ENCODE data around the gene MVB12B.
"Not testable (repeated sequence)": the region's sequence is repeated elsewhere in the genome, so short reads cannot be mapped to it uniquely, and the experiment has no call there.

MVB12B gene, protein sequence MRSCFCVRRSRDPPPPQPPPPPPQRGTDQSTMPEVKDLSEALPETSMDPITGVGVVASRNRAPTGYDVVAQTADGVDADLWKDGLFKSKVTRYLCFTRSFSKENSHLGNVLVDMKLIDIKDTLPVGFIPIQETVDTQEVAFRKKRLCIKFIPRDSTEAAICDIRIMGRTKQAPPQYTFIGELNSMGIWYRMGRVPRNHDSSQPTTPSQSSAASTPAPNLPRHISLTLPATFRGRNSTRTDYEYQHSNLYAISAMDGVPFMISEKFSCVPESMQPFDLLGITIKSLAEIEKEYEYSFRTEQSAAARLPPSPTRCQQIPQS

GRCh38 chr9:126326228-126327005 lies at the start of gene MVB12B:
TSS of gene MVB12B (plus strand) at chr9:126326829. CDS start at chr9:126326930, 101 bp downstream.
- peak; percentile 67 to 88 (median 72) for DNase-seq

DNA sequence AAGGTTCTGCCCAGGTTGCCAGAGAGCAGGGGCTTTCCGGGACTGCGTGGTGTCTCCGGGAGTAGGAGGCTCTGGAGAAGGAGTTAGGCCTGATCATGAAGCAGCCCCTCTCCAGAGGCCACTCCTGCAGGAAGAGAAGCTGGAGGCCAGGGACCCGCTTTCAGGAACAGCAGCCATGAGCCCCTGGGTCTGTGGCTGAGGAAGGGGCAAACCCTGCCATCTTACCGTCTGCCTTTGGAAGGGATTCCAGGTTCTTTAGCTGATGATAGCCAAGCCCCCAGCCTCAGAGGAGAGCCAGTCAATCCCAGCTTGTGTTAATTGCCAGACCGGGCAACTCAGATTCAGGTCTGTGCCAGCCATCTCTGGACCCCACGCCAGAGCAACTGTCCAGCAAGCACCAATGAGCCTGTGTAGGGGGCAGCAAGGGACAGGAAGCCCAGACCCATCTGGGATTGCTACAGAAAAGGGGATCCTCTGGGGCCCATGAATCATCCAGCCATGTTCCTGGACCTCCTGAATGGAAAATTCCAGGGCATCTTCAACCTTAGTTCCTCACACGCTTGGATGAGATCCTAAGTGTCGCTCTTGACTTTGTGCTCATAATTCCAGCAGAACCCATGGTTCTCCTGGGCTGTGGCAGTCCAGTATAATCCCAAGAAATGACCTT lies 42.7 kb upstream of the MVB12B start:
- no peak for DNase-seq

GRCh38 chr9:126285652-126286051 lies 41.0 kb upstream of the MVB12B start:
- DNase-seq, result not testable (repeated sequence)

DNA sequence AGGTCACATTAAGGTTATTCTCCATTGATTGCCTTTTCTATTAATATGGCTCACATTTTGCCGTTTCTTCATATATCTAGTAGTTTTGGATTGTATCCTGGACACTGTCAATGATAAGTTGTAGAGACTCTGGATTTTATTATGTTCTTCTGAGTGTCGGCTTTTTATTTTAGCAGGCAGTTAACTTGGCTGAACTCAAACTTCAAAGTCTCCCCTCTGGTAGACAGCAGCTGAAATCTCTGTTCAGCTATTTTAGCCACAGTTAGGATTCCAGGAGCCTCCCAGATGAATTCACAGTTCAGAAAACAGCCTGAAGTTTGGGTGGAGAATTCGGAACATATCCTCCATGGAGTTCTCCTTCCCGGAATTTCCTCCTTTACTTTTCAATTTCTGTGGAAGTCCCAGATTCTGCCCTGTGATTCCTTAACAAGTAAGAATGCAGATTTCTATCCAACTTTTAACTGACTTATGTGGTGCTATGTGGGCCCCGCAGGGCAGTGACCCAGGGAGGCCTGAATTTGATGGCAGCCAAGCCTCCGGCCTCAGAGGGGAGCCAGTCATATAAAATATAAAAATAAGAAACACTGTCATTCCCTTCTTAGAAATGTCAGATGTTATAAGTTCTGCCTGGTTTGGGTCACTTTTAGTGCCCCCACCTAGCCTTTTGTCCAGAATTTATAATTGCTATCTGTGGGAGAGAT lies 39.3 kb upstream of the MVB12B start:
- no peak for DNase-seq

DNA sequence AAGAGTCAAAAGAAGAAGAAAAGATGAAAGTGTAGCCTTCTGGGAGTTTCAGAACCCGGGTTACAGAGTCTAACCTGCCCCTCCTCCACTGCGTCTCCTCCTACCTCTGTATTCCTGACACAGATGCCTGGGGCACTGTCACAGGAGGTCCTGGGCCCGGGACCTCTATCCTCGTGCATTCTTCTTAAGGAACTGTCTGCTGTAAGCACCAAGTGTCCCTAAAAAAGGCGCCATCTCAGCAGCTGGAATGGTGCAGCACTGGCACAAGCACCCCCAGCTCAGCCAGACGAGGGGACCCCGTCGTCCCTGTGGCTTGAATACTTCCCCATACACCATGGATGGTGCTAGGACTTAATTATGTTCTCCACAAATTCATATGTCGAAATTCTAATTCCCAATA lies 35.8 kb upstream of the MVB12B start:
- DNase-seq, result no peak

GRCh38 chr9:126291925-126292324 lies 34.7 kb upstream of the MVB12B start:
- no peak for DNase-seq

DNA sequence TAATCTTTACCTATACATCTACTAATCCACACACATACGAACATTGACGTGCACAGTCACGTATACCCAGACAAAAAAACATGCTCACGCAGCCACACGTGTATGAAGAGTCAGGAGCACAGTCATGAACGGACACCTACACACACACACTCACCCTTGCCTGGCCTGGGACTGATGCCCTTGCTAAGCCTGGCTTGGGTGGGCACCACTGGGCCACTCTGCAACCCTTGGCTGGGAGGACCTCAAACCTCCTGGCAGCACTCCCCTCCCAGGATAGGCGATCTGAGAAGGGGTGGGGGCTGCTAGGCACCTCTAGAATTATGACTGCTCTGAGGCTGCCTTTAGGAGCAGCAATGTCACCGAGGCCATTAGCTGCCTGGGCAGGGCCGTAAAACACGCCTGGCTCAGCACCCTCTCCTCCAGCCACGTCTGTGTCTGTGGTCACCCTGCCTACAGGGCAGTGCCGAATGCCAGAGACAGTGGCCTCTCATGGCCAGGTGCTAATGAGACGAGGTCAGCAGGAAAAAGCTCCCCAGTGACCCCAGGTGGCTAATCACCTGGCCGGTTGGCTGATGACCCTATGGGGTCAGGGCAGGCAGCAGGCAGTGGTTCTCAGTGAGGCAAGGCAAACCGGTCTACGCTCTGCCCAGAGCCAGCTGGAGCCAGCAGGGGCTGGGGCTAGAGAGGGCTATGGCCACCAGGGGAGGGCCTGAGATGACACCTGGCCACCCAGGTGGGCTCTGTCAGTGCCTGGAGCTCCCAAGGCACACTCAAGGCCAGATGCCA lies 33.7 kb upstream of the MVB12B start:
- DNase-seq, result no peak

DNA sequence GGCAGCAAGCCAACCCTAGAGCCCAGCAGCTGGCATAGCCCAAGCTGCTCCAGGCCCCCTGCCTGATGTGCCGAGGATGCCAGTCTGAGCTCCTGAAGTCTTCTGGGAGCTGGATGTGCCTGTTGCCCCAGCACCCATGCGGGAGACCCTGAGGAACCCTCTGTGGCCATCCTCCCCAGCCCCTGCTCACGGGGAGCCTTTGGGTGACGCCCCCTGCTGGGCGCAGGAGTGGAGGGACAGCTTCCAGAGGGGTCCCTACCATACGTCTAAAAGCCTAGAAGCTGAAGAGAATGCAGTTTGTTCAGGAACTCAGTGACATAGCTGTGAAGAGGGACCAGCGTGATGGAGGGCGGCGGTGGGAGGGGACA lies 33.1 kb upstream of the MVB12B start:
- peak in 2 of 3 donors; percentile 6 to 36 for DNase-seq

DNA sequence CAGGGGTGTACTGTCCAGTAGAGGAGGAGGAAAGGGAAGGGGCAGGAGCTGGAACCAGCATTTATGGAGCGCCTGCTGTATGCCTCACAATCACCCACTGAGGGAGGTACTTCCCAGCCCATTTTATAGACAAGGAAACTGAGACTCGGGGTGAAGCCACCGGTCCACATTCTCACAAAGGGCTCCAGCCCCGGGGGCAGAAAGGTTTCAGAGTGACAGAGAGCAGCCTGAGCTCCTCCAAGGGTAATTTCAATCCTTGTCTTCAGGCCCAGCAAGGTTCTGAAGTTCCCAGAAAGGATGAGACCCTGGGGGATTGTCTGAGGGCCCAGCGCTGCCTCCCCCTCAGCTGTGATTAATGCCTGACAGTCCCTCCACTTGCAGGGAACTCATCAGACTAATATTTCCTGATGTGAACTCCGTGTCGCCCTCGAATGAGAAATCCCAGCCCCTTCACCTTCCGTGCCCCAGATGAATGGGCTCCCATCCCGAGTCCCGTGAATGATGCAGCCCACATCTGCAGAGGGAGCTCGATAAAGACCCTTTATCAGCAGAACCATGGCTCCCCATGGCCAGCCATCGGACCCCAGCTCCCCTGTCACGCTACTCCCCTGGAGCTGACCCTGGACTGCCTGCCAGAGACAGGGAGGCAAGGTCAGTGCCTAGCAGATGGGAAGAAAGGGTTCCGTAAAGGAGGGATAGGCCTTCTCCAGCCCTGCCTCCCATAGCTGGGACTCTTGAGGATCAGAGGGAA lies 32.1 kb upstream of the MVB12B start:
- no peak for DNase-seq

- no peak for DNase-seq
Measured at GRCh38 chr9:126295082-126295477, 31.5 kb upstream of the MVB12B start.

GRCh38 chr9:126295516-126295915 lies 31.1 kb upstream of the MVB12B start:
- no peak for DNase-seq

GRCh38 chr9:126295936-126296600 lies 30.6 kb upstream of the MVB12B start:
- no peak for DNase-seq

DNA sequence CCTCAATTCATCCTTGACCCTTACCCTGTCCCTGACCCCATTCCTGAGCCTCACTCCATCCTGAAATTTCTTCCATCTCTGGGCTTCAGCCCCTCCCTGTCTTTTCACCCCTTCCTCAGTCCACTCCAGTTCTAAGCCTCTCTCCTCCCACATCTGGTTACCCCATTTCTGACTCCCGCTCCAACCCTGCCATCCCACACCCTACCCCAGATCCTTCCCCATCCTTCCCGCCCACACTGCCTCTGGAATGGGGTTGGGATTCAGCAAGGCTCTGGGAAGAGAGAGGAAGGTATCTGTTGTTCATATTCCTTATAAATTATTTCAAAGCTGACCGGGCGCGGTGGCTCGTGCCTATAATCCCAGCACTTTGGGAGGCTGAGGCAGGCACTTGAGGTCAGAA lies 29.9 kb upstream of the MVB12B start:
- no peak for DNase-seq

- no peak for DNase-seq
Measured at GRCh38 chr9:126297661-126298060, 29.0 kb upstream of the MVB12B start.

GRCh38 chr9:126298063-126298801 lies 28.4 kb upstream of the MVB12B start:
- no peak for DNase-seq

DNA sequence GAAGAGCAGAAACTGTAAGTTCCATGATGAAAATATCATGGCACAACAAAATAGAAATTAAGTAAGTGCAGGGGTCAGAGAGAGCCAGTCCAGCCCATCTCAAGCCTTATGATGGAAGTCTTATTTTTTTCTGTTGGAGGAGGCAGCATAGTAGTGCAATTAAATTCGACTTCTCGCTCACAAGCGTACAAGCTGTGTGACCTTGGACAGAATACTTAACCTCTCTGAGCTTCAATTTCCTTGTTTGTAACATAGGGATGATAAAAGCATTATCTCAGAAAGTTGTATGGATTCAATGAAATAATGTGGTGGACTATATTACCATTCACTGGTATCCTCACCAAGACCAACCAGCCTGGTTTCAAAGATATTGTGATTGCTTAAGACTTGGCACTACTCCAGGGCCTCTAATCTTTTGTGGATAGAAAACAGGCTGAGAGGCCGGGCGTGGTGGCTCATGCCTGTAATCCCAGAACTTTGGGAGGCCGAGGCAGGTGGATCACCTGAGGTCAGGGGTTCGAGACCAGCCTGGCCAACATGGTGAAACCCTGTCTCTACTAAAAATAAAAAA lies 26.8 kb upstream of the MVB12B start:
- DNase-seq, result no peak

GRCh38 chr9:126301196-126301595 lies 25.4 kb upstream of the MVB12B start:
- no peak for DNase-seq

GRCh38 chr9:126301985-126302603 lies 24.5 kb upstream of the MVB12B start:
- DNase-seq, result peak; percentile 57 to 72 (median 72)

DNA sequence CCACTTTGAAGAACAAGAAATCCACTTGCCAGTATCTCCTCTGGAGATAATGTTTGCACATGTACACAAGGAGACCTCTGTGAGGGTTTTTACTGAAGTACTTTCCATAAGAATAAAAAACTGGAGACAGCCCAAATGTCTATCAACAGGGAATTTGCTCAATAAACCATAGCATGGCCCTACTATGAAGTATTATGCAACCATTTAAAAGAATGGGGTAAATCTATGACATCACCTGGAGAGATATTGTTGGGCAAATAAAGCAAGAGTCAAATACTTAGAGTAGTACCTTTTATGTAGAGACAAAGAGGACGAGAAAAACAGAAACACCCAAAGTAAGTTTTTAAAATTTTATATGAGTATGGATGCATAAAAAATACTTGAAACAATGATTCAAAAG lies 23.9 kb upstream of the MVB12B start:
- DNase-seq, result no peak
